ENCODE results near the gene CASP14. TPM values are rescaled to one million over a fixed set of nuclear protein-coding genes. Genes with fewer than 3 reads are reported as not detected.
"Not testable (repeated sequence)": the region's sequence is repeated elsewhere in the genome, so short reads cannot be mapped to it uniquely, and the experiment has no call there.

The CASP14 gene
- total RNA-seq, 1 experiment from 2014 or later, result not detected

- no peak overlapping the region for H3K4me2 ChIP-seq (ENCODE audit: low read length)
- H4K20me1 ChIP-seq (ENCODE audit: insufficient read depth), result no peaks in the 10 kb centered on the region
- BruUV-seq (replicated peaks), result no TSS peak
- H2AFZ ChIP-seq (ENCODE audit: low read depth, low read length, poor library complexity, severe bottlenecking), result no peak overlapping the region
- CTCF ChIA-PET, result interaction anchor here (0.7 to 1.2 kb wide), 2 partner anchors 66 to 164 kb away, joined by 3 read pairs; no protein-coding TSS in a partner anchor
- POLR2A ChIA-PET, result no interaction called here
- no peaks in the 10 kb centered on the region for H3K36me3 ChIP-seq (ENCODE audit: control insufficient read depth in 1 of 2, insufficient read depth in 2 of 2, low read length in 2 of 2)
- H3K4me3 ChIP-seq (replicated peaks in 1 of 2; ENCODE audit: low read depth in 1 of 2, low read length in 2 of 2), result no peak overlapping the region
- RAD21 ChIA-PET (ENCODE audit: low non-redundant PET in 1 of 2, low total read pairs in 2 of 2, uncharacterized antibody in 2 of 2, unreplicated experiment in 2 of 2), result no interaction called here
- no peak for ATAC-seq
- no peaks in the 10 kb centered on the region for H3K27me3 ChIP-seq (ENCODE audit: insufficient read depth, low read length)
- H3K4me1 ChIP-seq (ENCODE audit: control insufficient read depth in 1 of 2, insufficient read depth in 2 of 2, low read length in 2 of 2), result peaks cover 0 to 4% of the 10 kb centered on the region in 2 experiments; a peak in 1 of 4 replicates
- H3K9ac ChIP-seq (ENCODE audit: low read length), result no peak overlapping the region
- DNase-seq (ENCODE audit: low read depth, low spot score), result no peak
- intact Hi-C loops (cut with micrococcal nuclease), result no loop called here
- no peaks in the 10 kb centered on the region for H3K9me3 ChIP-seq (ENCODE audit: control insufficient read depth in 1 of 2, insufficient read depth in 1 of 2, low read depth in 1 of 2, low read length in 2 of 2)
- H3K9me2 ChIP-seq (ENCODE audit: insufficient read depth), result no peaks in the 10 kb centered on the region
- H3K79me2 ChIP-seq (ENCODE audit: insufficient read depth, low read length), result no peaks in the 10 kb centered on the region
- H3K27ac ChIP-seq (ENCODE audit: low read depth, low read length), result no peak overlapping the region
- TF ChIP-seq SP1 (IDR thresholded peaks at IDR 0.05; ENCODE audit: low read depth), result no peak
- no peak for TF ChIP-seq ELF1 (IDR thresholded peaks at IDR 0.05; ENCODE audit: borderline replicate concordance, low read depth)
- no peak for TF ChIP-seq EZH2 (IDR thresholded peaks at IDR 0.05)
- no peak for TF ChIP-seq TCF7L2 (IDR thresholded peaks at IDR 0.05; ENCODE audit: borderline replicate concordance, extremely low read depth, insufficient read depth, insufficient read length)
- no peak for TF ChIP-seq FOSL1 (IDR thresholded peaks at IDR 0.05; ENCODE audit: low read depth)
- no peak for TF ChIP-seq POLR2A (IDR thresholded peaks at IDR 0.05; ENCODE audit: borderline replicate concordance, extremely low read depth, insufficient read depth, insufficient read length)
- no peak for TF ChIP-seq CEBPB (IDR thresholded peaks at IDR 0.05; ENCODE audit: low read depth)
- no peak for TF ChIP-seq ZFX (IDR thresholded peaks at IDR 0.05)
- TF ChIP-seq REST (IDR thresholded peaks at IDR 0.05; ENCODE audit: low read depth), result no peak
Measured at GRCh38 chr19:15096223-15096622, 46.9 kb downstream of the CASP14 start.

- not testable (repeated sequence) for H3K9me2 ChIP-seq (ENCODE audit: insufficient read depth); H3K79me2 ChIP-seq (ENCODE audit: insufficient read depth, low read length)
Measured at GRCh38 chr19:15097980-15098379, 48.7 kb downstream of the CASP14 start.

More at GRCh38 chr19:15097980-15098379, 48.7 kb downstream of the CASP14 start:
- intact Hi-C loops (cut with micrococcal nuclease); ATAC-seq; H3K9me3 ChIP-seq (ENCODE audit: control insufficient read depth in 1 of 2, insufficient read depth in 1 of 2, low read depth in 1 of 2, low read length in 2 of 2); H3K4me2 ChIP-seq (ENCODE audit: low read length); H3K9ac ChIP-seq (ENCODE audit: low read length); H4K20me1 ChIP-seq (ENCODE audit: insufficient read depth); H3K4me3 ChIP-seq (replicated peaks in 1 of 2; ENCODE audit: low read depth in 1 of 2, low read length in 2 of 2); RAD21 ChIA-PET (ENCODE audit: low non-redundant PET in 1 of 2, low total read pairs in 2 of 2, uncharacterized antibody in 2 of 2, unreplicated experiment in 2 of 2); H3K27ac ChIP-seq (ENCODE audit: low read depth, low read length); H2AFZ ChIP-seq (ENCODE audit: low read depth, low read length, poor library complexity, severe bottlenecking); H3K36me3 ChIP-seq (ENCODE audit: control insufficient read depth in 1 of 2, insufficient read depth in 2 of 2, low read length in 2 of 2); H3K4me1 ChIP-seq (ENCODE audit: control insufficient read depth in 1 of 2, insufficient read depth in 2 of 2, low read length in 2 of 2); BruUV-seq (replicated peaks); H3K27me3 ChIP-seq (ENCODE audit: insufficient read depth, low read length); POLR2A ChIA-PET; CTCF ChIA-PET; DNase-seq (ENCODE audit: low read depth, low spot score): not testable (repeated sequence)
